Dermis blood vessel endothelial cell (primary cell): ENCODE data around the gene CDCP1. TPM values are rescaled to one million over a fixed set of nuclear protein-coding genes. Genes with fewer than 3 reads are reported as not detected.
"Not testable (repeated sequence)": the region's sequence is repeated elsewhere in the genome, so short reads cannot be mapped to it uniquely, and the experiment has no call there.

Source experiments
- DNase-seq: peaks from one replicate; pipeline ENCODE4 v3.0.0; 2010
- total RNA-seq: library from RNA; depleted of rRNA; stranded (reverse); fragments of >200 nt; gene quantifications from 2 replicates; pipeline ENCODE4 v1.2.3, GENCODE V29; 2014

Gene CDCP1
- total RNA-seq, 1 donor from 2014 or later = 0.17 TPM

DNA sequence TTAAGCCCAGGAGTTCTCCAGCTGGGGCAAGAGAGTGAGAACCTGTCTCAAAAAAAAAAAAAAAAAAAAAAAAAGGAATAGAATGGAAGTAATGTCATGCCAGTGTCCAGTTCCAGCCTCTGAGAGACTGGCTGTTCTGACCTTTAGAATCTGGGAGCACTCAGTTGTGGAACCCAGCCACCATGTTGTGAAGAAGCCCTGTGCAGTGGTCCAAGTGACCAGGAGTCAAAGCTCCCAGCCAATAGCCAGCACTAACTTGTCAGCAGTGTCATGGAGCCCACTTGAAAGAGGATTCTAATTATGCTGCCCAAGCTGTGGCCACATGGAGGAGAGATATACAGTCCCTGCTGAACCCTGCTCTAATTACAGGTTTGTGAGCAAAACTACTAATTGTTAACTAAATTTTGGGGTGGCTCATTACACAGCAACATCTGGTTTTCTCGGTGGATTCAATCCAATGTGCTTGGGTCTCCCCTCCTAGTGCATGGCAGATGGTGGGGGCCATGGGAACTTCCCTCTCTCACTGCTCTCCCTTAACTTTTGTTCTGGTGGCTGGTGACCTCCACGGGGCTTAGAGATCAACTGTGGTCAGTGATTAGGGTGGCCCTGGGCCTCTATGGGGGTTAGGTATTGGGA lies 64.6 kb downstream of the CDCP1 start:
- DNase-seq = no peak

DNA sequence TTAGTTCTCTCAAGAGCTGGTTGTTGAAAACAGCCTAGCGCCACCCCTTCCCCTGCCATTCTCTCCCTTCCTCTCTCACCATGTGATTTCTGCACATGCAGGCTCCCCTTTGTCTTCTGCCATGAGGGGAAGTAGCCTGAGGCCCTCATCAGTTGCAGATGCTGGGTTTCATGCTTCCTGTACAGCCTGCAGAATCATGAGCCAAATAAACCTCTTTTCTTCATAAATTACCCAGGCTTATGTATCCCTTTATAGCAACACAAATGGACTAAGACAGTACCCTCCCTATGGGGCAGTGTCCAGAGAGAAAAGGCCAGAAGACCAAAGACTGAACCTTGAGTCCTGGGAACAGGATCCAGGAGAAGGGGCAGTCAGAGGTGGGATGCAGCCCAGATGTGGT lies 65.4 kb downstream of the CDCP1 start:
- no peak for DNase-seq

DNA sequence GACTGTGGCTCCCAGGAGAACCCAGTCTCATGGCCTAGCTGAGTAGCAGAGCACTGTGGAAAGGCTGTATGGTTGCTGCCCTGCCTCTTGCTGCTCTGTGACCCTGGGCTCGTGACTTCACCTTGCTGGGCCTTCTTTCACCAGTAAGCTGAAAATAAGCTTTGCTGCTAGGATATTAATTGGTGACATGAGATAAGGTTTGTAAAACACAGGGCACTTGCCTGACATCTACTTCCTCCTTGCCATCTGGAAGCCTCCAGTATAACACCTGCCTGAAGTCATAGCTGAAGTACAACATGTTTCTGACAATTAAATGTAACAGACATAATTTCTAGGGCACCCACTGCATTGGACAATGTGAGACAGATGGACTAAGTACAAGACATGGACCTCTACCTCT lies 66.5 kb downstream of the CDCP1 start:
- DNase-seq = no peak

DNA sequence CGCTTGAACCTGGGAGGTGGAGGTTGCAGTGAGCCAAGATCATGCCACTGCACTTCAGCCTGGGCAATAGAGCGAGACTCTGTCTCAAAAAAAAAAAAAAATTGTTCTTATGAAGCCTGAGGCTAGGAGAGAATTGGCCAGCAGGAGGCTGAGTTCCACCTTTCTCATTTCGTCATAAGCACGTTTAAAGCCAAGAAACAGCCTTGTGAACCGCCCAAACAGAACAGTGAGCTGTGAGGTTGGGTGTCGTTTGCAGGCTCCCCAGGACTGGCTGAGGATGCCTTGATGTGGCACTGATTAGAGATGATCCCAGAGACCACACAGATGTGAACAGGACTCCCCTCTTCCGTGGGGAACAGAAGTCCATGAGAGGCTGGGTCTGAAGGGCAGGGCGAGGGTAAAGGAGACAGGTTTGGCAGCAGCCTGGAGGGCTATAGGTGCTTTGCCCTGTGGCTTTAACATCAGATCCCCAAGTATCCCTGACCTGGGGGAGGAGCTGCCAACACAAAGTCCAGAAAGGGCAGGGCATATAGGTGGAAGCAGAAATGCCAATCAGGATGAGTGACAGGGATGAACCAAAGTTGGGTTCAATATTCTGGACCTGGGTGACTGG lies 67.2 kb downstream of the CDCP1 start:
- peak; percentile 30 for DNase-seq

DNA sequence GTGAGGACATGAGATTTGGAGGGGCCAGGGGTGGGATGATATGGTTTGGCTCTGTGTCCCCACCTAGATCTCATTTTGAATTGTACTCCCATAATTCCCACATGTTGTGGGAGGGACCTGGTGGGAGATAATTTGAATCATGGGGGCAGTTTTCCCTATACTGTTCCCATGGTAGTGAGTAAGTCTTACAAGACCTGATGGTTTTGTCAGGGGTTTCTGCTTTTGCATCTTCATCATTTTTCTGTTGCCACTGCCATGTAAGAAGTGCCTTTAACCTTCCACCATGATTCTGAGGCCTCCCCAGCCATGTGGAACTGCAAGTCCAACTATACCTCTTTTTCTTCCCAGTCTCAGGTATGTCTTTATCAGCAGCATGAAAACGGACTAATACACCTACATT lies 67.9 kb downstream of the CDCP1 start:
- not testable (repeated sequence) for DNase-seq

DNA sequence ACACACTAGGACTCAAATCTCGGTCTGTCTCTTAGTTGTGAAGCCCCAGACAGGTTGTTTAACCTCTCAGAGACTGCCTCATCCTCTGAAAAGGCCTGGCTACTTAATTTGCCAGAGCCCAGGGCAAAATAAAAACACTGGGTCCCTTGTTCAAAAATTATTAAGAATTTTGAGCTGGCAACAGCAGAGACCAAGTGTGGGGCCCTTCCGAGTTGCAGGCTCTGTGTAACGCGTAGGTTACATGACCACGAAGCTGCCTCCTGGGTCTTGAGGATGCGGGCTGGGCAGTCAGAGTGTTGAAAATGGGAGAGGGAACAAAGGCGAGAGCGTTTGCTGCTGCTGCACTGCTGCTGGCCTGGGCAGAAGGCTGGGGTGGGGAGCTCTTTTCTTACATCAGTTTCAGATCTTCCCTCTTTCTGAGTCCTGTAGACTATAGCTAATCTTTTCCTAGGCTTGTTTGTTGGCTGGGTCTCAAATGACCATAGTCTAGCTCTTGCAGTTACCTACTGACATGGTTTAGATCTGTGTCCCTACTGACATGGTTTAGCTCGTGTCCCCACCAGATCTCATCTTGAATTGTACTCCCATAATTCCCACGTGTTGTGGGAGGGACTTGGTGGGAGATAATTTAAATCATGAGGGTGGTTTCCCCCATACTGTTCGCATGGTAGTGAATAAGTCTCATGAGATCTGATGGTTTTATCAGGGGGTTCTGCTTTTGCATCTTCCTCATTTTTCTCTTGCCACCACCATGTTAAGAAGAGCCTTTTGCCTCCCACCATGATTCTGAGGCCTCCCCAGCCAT lies 70.2 kb downstream of the CDCP1 start:
- no peak for DNase-seq

DNA sequence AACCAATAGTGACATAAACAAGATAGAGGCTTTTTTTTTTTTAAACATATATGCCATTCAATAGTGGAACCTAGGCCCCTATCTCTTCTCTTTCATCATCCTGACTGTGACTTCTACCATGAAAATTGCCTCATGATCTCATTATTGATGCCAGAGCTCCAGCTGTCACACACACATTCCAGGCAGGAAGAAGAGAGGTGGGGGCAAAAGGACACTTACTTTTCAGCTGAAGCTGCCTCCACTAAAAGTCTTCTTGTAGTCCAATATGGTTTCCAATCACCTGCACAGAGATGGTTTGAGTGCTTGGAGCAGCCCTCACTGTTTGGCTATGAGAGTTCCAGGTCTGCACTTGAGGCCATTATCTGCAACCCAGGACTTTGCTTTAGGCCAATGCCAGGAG lies 75.1 kb downstream of the CDCP1 start:
- DNase-seq = no peak

DNA sequence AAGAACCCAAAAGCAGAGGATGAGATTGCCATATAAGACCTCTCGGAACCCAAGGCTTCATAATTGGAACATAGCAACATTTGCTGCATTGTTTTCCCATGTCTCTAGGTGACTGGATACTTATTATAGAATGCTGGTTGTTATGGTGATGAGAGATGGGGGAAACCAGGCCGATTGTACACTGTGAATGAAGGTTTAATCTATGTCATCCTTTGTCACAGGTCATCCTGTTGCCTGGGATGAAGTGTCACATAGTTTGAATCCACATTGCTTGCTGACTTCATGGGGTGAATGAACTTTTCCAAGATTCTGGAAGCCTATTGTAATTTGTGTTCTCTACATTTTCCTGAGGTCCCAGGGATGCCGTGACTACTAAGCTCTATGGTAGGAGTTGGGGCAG lies 78.2 kb downstream of the CDCP1 start:
- DNase-seq = peak; percentile 29

DNA sequence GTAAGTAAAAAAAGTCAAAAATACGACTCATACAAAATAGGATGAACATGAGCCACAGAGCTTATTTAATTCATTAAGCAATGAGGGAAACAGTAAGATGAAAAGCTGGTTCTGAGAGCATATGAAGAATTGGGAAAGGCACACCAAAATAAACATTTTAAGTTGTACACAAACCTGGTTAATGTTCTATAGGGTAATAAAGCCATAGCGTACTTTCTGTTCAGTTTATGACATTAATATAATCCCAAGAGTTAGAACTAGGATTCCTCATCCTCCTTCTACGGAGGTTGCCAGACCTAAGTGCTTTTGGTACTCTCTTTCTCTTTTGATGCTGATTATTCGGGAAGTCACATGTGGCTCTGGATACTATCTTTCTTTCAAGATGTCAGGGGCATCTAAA lies 78.7 kb downstream of the CDCP1 start:
- DNase-seq = no peak

DNA sequence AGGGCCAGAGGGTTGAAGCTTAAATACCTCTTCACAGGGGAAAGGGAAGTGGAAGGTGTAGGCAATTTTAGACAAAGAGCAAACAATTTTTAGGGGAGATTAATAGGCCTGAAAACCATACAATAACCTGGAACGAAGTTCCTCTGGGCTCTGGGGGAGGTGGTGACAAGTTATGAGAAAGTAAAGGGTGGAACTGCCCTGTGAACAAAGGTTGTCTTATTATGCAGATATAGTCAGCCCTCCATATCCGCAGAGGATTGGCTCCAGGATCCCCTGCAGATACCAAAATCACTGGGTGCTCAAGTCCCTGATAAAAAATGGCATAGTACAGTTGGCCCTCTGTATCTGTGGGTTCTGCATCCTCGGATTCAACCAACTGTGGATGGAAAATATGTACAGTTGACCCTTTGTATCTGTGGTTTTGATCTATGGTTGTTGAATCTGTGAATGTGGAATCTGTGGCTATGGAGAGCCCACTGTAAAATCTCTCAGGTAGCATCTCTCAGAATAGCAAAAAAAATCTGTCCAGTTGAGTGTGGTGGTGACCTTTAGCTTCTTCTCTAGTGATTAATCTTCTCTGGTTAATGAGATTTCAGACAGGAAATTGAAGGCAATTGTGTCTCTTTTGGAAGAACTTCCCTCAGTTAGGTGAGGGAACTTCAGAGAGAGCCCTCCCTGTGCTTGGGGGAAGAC lies 79.9 kb downstream of the CDCP1 start:
- no peak for DNase-seq

DNA sequence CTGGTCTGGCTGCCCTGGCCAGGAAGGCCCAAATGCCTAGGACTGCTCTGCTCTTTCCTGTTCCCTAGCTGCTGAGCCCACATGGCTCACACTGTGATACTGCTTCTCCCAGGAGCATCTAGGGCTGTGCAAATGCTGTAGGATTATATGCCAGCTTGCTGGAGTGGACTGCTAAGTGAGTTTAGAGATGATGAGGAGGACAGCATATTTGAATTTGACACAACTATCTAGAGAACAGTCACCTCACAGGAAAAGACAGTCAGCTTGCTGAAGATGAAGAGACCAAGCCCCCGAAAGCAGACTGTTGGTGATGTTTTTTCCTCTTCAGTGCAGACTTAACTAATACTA lies 80.8 kb downstream of the CDCP1 start:
- DNase-seq = no peak

DNA sequence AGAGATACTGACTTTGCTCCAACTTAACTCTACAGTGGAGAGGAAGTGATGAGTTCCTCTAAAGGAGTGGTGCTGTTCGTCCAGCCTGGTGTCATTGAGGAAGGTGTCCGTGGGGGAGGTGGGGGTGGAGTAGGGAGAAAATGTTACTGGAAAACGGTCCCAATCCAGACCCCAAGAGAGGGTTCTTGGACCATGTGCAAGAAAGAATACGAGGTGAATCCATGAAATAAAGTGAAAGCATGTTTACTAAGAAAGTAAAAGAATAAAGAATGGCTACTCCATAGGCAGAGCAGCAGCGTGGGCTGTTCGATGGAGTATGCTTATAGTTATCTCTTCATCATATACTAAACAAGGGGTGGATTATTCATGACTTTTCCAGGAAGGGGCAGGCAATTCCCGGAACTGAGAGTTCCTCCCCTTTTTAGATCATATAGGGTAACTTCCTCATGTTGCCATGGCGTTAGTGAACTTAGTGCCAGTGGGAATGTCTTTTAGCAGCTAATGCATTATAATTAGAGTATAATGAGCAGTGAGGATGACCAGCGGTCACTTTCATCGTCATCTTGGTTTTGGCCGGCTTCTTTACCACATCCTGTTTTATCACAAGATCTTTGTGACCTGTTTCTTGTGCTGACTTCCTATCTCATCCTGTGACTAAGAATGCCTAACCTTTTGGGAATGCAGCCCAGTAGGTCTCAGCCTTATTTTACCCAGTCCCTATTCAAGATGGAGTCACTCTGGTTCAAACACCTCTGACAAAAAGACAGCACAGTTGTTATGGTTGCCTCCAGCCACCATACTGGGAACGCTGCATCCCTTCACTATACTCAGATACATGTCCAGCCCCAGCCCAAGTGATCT lies 81.4 kb downstream of the CDCP1 start:
- DNase-seq = peak; percentile 86

DNA sequence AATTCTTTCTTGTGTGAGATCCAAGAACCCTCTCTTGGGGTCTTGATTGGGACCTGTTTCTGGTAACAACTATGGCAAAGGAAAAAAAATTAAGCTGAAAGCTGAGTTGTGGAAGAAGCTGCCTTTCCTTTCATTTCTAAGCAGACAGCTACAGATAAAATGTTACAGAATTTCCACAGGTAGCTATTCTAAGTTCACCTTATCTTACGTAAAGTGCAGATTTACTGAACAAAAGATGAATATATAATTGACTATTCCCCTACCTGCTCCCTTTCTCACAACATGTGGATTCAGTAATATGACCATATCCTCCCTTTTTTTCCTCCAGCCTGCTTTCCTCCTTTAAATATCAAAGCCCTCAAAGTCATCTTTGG lies 83.5 kb downstream of the CDCP1 start:
- no peak for DNase-seq

DNA sequence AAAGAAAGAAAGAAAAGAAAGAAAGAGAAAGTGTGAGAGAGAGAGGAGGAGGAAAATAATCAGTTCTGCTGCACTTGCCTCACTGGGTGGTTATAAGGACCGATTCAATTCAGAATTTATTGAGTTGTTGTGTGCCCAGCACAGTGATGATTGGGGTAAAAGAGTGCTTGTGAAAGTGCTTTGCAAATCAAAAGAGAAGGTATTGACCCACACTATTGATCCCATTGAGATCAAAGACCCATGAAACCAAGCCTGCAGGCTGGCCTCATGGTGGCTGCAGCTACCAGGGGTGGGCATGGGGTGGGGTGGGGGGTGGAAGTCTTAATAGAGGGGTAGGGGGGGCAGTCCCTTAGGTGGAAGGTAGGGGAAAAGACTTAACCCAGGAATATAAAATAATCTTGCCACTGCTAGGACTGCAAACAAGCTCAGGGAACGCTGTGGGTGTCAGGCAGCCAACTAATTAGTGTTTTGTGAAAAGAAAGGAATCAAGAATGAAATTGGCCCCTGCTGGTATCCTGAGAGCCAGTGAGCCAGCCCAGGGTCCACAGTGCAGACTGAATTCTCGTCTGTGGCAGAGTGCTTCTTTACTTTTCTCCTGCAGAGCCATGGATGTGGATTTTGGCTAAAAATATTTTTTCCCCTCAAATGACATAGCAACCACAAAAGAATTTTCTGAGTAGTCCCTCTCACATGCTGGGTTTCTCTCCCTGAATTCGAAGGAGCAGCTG lies 85.8 kb downstream of the CDCP1 start:
- DNase-seq = no peak

DNA sequence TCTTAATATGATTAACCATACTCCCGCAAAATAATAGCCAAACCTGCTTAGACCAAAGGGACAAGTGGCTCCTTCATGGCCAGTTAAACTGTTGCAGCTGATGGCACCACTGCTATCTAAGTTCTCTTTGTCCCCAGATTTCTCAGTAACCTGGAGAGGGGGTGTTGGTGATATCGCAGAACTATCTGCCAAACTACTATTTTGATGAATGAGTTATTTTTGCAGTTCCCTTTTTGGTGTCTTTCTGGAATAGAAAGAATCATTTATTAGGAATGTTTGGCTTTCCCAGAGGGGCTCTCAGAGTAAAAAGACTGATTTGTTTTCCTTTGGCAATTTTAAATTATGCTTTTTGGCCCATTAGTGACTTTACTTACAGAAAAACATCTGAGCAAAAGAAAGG lies 87.0 kb downstream of the CDCP1 start:
- DNase-seq = no peak

DNA sequence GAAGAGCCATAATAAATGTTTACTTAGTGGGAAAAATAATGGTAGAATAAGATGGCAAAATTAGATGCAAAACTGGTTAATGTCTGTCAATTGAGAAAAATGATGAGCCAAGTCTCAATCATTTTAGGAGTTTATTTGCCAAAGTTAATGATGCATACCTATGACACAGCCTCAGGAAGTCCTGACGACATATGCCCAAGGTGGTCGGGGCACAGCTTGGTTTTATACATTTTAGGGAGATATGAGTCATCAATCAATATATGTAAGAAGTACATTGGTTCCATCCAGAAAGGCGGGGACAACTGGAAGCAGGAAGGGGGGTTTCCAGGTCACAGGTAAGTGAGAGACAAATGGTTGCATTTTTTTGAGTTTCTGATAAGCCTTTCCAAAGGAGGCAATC lies 88.6 kb downstream of the CDCP1 start:
- DNase-seq = no peak

DNA sequence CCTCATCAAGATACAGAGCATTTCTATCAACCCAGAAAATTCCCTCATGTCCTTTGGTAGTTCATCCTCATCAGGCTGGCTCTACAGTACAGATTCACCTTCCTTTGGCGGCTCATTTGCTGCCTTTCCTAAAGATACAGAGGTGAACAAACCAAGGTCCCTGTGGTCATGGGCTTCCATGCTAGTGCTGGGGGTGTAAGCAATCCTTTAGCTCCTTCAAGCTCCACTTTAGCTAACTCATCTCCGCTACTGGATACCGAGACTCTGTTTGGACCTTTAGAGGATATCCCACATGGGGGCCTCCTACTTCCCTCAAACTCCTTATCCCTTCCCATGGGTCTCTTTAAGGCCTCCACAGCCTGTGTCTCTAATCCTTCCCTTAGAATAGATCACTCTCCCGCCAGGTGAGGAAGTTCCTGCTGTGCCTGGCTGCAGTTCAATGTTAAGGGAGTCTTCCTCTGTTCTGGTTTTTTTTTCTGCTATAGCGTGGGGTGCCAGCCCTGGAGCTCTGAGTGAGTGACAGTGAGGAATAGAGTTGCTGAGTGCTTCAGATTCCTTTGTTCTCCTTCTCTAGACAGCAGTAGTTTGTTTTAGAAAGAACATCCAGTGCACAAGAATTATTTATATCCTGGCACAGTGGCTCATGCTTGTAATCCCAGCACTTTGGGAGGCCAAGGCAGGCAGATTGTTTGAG lies 89.4 kb downstream of the CDCP1 start:
- DNase-seq = no peak

DNA sequence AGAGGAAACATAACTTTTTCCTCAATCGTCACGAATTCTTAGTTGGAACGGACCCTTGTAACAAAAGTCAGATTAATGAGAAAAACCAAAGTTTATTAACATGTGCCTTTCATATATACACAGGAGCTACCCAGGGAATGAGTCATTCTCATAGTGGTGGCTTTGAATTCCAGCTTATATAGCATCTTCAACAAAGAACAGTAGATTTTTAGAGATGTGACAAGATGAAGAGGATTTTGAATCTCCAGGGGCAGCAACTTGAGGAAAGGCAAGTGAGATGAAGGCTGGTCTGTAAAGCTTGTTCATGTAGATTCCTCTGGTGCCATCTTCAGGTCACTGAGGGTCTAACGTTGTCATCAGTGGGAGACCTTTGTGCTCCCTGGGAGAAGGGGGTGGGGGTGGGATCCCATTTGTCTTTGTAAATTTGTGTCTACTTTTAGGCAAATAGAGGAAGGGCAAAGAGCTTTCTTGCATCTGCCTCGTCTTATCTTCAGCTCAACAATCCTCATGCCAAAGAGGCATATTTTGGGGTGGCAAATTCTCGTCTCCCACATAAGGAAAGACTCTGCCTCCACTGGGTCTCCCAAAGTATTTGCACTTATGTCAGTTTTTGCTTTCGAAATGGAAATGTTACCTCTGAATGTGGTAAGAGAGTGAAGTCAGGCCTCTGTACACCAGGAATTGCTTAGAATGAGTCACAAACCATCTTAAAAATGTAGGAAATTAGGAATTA lies 90.6 kb downstream of the CDCP1 start:
- DNase-seq = peak; percentile 38

DNA sequence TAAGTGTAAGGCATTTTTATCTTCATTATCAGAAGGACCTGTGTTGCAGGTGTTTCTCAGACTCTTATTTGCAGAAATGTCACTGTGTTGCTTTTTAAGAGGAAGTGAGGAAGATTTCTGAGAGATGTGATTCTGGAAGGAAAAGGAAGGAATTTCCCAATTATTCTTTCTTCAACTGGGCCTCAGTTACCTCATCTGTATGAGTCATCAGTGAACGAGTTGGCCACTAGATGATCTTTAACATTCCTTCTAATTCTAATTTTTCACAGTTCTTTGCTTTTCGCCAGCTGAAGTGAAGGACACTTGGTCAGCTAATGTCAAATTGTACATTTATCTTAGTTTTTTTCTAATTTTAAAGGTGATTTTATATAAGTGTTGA lies 91.2 kb downstream of the CDCP1 start:
- DNase-seq = peak; percentile 21

DNA sequence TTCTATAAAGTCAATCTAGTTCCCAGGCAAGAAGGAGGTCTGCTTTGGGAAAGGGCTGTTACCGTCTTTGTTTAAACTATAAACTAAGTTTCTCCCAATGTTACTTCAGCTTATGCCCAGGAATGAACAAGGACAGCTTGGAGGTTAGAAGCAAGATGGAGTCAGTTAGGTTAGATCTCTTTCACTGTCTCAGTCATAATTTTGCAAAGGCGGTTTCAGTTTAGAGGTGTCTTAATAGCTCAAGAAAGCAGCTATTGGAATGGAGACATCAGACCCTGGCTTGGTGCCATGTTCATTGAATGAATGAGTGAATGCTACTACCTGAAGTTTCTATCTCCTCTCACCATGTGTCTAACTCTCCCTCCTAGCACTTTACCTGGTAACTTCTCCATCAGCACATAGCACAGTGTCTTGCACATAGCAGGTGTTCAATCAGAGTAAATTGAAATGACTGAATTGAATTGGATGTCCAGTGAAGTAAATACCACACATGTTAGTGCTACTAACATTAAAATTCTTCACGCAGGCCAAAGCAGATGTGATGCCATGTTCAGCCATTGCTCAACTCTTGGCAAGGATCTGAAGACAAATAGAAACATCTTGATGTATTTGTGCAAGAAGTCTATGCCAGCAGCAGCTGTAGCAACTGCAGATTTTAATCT lies 91.9 kb downstream of the CDCP1 start:
- DNase-seq = no peak
